ENCODE results near the gene PYGM.

DNA sequence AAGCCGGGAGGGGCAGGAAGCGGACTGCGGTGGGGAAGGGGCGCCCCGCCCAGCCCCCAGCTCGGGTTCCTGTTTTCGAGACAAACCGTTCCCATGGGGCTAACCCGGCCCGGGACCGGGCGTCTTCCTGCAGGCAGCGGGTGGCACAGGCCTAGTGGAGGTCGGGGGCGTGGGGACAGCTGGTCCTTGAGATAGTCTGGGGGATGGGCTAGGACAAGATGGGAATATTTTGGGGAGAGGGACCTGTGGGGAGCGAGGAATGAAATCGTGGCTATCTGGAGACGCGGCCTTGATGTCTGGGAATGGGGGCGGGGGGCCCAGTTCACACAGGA is 14.6 kb downstream of the PYGM start:
- TF ChIP-seq, protein P1, sequence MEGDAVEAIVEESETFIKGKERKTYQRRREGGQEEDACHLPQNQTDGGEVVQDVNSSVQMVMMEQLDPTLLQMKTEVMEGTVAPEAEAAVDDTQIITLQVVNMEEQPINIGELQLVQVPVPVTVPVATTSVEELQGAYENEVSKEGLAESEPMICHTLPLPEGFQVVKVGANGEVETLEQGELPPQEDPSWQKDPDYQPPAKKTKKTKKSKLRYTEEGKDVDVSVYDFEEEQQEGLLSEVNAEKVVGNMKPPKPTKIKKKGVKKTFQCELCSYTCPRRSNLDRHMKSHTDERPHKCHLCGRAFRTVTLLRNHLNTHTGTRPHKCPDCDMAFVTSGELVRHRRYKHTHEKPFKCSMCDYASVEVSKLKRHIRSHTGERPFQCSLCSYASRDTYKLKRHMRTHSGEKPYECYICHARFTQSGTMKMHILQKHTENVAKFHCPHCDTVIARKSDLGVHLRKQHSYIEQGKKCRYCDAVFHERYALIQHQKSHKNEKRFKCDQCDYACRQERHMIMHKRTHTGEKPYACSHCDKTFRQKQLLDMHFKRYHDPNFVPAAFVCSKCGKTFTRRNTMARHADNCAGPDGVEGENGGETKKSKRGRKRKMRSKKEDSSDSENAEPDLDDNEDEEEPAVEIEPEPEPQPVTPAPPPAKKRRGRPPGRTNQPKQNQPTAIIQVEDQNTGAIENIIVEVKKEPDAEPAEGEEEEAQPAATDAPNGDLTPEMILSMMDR (conservative IDR thresholded peaks at IDR 0.05; ENCODE audit: low read length) = no peak
- TF ChIP-seq EZH2phosphoT487 (IDR thresholded peaks at IDR 0.05; ENCODE audit: borderline replicate concordance, low read depth, low read length) = no peak

Data from OCI-LY7 (cell line).